A172 (cell line): ENCODE data around the gene EXOSC2. TPM values are rescaled to one million over a fixed set of nuclear protein-coding genes. Genes with fewer than 3 reads are reported as not detected.

ENCODE experiments used
- DNase-seq: peaks from one replicate; pipeline ENCODE4 v3.0.0-alpha.2; 2015; ENCODE audit warnings: low spot score
- total RNA-seq: library from RNA; depleted of rRNA; stranded (reverse); fragments of >200 nt; shearing (Covaris generic); gene quantifications from 2 replicates; pipeline ENCODE4 v1.2.3, GENCODE V29; 2014; rRNA removed

The EXOSC2 gene
- total RNA-seq, 1 experiment from 2014 or later, result 43.2 TPM

DNA sequence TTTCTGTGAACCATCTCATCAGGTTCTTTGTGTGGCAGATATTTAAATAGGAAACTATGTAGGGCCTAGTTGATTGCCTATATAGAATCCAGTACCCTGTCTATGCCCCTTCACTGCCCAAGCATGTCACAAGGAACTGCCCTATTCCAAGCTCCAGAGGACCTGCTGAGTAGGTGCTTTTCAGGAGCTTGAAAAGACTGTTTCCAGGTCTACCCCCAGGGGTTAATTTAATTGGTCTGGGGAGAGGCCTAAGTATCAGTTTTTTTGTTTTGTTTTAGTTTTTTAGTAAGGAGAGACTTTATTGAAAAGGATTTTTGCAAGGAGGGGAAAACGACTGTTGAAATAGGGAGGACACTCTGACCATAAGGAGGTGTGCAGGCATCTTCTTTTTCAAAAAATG is 43.3 kb downstream of the EXOSC2 start:
- no peak for DNase-seq

DNA sequence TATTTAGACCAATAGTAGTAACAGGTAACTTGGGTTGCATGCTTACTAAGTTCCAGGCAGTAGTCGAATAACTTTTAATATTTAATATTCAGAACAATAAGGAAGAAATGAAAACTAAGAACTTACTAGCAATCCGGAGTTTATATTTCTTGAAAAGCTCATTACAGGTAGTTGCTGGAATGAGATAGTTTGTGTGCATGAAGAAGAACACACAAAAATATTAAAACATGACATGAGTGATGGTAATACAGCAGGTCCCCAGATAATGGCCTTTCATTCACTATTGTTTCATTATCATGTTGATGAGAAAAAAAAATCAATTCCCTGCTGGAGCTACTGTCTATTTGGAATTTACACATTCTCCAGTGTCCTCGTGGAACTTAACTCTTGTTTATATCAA is 44.7 kb downstream of the EXOSC2 start:
- no peak for DNase-seq

DNA sequence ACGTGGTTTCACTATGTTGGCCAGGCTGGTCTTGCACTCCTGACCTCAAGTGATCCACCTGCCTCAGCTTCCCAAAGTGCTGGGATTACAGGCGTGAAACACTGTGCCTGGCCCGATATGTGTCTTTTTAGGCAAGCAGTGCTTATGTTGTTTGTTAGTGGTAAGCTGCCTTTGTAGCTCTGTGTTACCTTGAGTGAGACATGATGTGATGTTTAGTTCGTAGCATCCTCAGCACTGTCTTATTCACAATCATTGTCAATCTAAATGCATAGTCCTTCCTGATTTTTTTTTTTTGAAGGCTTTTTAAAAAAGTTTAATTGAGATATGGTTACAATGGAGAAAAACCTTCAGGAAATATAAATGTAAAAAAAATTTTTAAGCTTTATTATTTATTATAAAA is 45.5 kb downstream of the EXOSC2 start:
- DNase-seq, result no peak

DNA sequence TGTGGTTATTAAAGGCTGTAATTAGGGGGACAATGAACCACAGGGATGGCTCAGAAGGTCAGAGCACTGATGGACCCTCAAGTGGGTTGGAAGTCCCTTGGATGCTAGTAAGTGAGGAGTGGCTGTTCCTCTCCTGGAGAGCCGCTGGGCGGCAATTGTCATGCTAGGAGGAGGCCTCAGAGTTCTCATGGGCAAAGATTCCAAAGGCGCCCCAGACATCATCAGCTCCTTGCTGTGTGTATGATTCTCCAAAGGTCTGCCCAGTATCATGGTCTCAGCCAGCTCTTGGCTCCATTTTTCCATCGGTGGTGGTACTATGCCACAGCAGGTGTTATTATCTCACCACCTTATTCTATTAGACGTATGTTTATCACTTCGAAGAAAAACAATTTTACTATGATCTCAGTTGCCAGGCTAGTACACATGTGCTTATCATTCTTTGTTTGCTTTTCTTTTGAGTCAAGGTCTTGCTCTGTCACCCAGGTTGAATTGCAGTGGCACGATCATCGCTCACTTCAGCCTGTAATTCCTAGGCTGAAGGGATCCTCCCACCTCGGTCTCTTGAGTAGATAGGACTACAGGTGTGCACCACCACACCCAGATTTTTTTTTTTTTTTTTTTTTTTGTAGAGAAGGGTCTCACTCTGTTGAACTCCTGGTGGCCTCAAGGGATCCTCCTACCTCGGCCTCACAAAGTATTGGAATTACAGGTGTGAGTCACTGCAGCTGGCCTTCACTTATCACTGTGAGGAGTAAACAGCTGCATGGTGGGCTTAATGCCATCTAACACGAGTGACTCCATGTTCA is 46.8 kb downstream of the EXOSC2 start:
- no peak for DNase-seq

DNA sequence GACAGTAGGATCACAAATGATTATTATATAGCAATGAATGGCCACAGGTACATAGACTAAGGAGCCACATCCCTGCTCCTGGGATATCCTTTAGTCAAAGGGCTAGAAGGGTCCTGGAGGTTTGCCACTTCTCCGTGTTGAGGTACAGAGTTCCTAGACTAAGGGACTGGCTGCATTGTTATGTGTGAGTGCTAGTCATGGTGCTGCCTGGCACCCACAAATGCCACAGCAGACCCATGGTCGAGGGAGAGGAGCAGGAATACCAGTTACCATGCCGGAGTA is 47.4 kb downstream of the EXOSC2 start:
- no peak for DNase-seq

DNA sequence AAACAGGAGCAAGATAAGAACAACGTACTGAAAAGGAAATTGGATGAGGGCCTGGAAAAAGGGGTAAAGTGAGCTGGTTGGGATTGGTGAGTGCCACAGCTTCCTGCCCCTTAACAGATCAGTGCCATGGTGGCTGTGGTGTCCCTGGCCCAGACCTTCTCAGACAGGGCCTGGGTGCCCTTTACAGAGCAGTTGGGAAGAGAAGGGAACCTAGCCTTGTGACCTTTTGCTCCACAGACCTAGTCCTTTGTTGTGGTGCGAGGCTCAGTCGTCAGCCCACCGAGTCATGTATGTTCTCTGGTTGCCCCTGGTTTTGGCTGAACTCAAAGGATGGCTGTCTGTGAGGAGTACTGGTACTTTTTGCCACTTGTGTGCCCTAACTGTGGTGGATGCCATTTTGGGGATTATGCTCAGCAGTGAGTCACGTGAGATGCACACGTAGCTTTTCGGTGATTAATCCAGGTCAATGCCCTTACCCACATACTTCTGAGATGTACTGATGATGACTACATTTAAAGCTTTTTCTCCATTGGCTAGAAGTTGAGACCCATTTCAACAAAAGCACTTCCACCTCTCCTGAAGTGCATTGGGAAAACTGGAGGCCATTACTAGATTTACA is 48.4 kb downstream of the EXOSC2 start:
- DNase-seq, result peak; percentile 60

DNA sequence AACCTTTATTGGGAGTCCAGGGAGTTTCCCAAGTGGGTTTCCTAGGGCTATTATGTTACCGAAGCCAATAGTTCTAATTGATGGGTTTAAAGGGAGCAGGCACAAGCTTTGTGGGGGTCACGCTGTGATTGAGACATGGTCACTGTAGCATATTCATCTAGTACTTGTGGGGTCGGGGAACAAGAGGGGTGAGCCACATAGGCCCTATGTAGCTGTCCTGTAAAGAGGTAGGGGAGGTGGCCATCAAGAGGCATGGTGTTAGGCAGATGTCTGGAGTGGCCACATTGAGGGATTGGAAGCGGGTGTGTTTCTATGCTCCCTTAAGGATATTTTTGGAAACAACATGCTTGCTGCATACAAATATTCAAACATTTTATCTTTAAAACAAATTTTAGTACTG is 50.1 kb downstream of the EXOSC2 start:
- DNase-seq, result no peak

DNA sequence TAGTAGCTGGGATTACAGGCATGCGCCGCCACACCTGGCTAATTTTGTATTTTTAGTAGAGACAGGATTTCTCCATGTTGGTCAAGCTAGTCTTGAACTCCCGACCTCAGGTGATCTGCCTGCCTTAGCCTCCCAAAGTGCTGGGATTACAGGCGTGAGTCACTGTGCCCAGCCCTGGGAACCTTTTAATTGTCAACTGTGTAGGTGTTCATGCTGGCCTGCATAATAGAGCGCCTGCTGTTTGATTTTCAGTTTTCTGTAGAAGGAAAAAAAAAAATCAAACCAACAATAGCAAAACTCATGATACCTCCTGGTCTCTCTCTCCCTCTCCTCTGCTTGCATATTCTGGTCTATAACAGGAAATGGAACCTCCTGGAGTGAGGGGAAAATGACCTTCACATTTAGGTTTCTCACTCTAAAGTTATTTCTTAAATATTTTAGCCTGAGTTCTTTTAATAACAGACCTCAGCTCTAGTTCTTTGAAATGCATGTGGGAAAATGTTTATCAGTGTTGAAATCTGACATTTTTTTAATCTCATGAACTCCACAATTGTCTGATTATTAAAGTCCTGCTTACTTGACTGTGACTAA is 51.7 kb downstream of the EXOSC2 start:
- no peak for DNase-seq

DNA sequence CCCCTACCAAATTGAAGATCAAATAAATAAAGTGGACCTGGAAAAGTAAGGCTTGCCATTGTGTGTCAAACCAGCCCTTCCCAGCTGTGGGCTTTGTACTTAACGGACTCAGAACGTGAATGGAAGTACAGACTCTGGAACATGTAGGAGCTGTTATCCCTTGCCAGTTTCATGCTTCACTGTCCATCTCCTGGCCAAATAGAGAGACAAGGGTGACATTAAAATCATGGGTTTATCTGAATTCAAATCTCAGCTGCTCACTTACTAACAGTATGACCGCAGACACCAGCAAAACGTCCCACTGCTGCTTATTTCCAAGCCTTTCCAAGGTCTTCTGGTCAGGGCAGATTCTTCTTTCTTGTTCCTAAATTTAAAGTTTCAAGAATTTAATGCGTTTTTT is 52.2 kb downstream of the EXOSC2 start:
- no peak for DNase-seq

DNA sequence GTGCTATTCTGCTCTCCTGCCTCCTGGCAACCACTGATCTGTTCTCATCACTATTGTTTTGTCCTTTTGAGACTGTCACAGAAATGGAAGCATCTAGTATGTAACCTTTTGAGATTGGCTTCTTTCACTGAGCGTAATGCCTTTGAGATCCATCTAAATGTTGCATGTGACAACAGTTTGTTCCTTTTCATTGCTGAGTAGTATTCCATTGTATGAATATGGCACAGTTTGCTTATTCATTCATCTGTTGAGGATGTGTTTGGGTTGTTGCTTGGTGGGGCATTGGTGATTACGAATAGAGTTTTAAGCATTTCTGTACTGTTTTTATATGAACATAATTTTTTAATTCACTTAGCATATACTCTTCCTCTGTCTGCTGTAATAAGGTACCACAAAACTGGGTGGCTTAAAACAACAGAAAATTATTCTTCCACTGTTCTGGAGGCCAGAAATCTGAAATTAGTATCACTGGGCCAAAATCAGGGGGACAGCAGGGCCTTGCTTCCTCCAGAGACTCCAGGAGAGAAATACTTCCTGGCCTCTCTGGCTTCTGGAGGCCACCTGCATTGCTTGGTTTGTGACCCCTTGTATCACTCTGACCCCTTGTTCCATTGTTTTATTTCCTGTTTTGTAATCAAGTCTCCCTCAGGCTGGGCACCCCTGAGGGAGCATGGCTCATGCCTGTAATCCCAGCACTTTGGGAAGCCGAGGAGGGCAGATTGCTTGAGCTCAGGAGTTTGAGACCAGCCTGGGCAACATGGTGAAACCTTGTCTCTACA is 53.0 kb downstream of the EXOSC2 start:
- DNase-seq, result no peak

DNA sequence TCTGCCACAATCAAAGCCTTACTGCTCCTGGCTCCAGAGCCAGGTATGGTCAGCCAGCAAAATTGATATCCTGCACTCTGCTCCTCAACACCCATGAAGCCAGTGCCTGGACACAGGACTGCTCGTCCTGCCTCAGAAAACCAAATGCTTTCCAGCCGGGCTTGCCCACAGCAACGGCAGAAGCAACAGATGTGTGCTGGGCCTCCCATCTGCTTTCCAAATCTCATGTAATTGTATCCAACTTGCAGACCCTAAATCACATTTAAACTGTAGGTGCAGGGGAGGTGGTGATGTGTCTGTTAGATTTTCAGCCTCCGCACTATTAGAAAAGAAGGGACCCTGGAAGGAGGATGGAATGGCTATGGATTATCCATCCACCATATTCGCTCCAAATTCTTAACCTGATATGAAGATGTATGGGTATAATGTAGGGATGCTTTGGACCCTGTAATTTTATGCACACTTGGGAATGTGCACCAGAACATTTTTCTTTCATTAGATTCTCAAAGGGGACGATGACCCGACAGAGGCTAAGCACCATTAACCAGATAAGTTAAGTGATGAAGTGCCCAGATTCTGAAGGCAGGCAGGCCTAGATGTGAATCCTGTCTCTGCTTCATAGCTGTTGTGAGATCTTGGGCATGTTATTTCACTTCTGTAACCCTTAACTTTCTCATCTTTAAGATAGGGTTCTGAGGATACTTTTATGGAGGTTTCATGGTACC is 58.2 kb downstream of the EXOSC2 start:
- DNase-seq, result no peak

Other genes starting within 250 kb of the EXOSC2 start
- gene ASS1, start 248.8 kb upstream of the EXOSC2 start, total RNA-seq, result not detected in 2 replicates
- 0.02 TPM in 1 of 2 replicates, not detected in the other for gene FUBP3, start 114.2 kb upstream of the EXOSC2 start, total RNA-seq
- not detected in 2 replicates for gene PRDM12, start 29.2 kb upstream of the EXOSC2 start, total RNA-seq
- gene ABL1, start 141.5 kb downstream of the EXOSC2 start, total RNA-seq, result 6.8 and 13.1 TPM in 2 replicates
- gene QRFP, start 203.0 kb downstream of the EXOSC2 start, total RNA-seq, result not detected in 2 replicates
- 1.6 and 2.6 TPM in 2 replicates for gene FIBCD1, start 245.5 kb downstream of the EXOSC2 start, total RNA-seq